NCI-H187 treated with DMSO at 0.1 percent for 48 hours (cell line): ENCODE measurements around the gene ANKRD44.

Experiments
- DNase-seq: peaks from one replicate; lab custom pipeline; 2025; lab: John Stamatoyannopoulos, UW

ANKRD44 gene

GRCh38 chr2:197179744-197180498 is 130.7 kb downstream of the ANKRD44 start:
- no peak for DNase-seq

GRCh38 chr2:197176522-197176921 is 134.1 kb downstream of the ANKRD44 start:
- no peak for DNase-seq

- DNase-seq, result no peak
Measured at GRCh38 chr2:197174539-197175094, 136.0 kb downstream of the ANKRD44 start.

DNA sequence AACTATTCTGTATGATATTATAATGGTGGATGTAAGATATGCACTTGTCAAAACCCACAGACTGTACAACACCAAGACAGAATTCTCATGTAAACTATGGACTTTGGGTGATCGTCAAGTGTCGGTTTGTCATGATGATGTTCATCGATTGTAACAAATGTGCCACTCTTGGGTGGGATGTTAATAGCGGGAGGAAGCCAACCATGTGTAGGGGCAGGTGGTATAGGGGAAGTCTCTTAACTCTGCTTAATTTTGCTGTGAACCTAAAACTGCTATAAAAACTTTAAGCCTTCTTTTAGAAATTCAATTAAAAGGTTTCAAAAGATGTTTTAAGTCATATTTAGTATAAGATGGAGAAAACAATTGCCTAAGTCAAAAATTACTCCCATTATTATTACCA is 139.0 kb downstream of the ANKRD44 start:
- no peak for DNase-seq

GRCh38 chr2:197170208-197170607 is 140.4 kb downstream of the ANKRD44 start:
- no peak for DNase-seq

DNA sequence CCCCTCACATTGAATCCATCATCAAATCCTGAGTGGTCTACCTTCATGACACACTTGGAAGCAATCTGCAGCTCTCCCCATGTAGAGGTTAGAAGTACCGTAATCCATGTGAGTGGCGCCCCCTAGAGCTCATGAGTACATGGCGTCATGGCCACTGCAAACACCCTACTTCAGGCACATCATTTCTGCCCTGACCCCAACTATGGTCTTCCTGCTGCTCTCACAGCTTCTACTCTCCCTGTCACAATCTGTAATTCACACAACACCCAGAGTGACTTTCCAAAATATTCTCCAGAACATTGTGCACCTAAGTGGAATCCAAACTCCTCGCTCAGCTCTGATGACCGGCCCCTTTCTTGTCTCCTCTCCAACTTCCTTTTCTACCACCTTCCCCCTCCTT is 141.9 kb downstream of the ANKRD44 start:
- no peak for DNase-seq

DNA sequence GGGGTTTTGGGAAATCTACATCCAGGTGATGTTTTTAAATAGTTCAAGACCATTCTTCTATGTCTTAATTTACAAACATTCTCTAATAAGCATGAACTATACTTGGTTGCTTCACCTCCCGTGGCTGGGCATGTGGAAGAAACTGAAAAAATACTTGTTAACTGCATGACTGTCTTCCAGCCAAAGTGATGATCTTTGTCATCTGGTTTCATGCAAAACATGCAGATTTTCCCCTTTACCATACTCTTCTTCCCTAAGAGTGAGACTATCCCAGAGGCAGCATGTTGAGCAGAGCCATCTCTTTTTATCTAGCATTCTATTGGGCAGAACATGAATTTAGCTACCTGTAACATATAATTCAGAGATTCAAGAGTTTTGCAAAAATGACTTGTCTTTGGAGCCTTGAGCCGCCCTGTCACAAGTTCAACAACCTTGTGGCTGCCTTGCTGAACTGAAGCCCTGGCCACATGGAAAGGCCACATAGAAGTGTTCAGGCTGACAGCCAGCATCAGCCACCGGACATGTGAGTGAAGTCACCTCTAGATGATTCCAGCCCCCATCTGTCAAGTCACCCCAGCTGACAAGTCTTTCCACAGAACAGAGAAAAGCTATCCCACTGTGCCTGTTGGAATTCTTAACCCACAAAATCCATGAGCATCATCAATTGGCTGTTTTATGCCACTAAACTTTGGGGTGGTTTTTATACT is 142.8 kb downstream of the ANKRD44 start:
- DNase-seq, result no peak

DNA sequence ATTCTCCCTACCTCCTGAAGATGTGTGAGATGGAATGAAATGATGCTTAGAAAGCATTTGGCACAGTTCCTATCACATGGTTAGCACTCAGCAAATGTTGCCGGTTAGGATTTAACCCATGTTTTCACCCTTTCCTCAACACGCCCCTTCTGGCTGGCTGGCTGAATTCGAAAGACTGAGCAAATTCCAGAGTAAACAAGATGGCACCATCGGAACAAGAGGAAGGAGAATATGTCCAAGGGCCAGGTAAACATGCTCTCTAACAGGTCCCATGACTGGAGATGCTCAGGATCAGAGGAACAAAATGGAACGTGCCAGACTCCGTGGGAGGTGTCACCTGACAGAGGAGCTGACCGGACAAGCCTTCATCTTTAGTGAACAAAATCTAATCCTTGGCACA is 145.6 kb downstream of the ANKRD44 start:
- no peak for DNase-seq

GRCh38 chr2:197164141-197164754 is 146.3 kb downstream of the ANKRD44 start:
- no peak for DNase-seq

DNA sequence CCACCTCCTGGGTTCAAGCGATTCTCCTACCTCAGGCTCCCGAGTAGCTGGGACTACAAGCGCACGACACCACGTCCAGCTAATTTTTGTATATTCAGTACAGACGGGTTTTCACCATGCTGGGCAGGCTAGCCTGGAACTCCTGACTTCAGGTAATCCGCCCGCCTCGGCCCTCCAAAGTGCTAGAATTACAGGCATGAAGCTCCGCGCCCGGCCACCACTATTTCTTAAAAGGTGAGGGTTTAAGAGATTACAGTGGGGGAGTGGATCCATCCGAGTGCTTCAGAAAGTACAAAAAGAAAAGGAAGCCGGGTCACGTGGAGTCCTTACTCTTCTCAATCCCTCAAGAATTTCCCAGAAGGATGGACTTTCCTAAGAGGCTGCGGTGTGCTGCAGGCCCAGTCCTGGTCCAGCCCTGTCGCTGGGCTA is 146.9 kb downstream of the ANKRD44 start:
- DNase-seq, result no peak

DNA sequence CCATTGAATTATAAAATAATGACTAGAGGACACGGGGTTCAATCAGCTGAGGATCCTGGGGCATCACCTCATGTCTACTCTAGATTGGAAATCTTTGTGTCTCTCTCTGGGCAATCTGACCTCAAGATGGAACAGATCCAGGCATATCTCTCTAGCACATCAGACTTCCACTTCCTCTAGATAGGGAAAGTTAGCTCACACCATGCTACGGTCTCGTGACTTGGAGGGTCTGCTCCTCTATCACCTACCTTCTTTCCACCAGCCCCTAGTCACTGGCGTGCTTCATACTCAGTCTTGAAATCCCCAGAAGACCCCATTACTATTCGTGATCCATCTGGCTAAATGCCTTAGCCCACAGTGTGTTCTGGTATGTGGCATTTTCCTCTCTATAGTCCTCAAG is 148.8 kb downstream of the ANKRD44 start:
- DNase-seq, result no peak

GRCh38 chr2:197159661-197160211 is 150.8 kb downstream of the ANKRD44 start:
- DNase-seq, result no peak

GRCh38 chr2:197158591-197159550 is 151.7 kb downstream of the ANKRD44 start:
- no peak for DNase-seq

GRCh38 chr2:197157879-197158537 is 152.6 kb downstream of the ANKRD44 start:
- no peak for DNase-seq

DNA sequence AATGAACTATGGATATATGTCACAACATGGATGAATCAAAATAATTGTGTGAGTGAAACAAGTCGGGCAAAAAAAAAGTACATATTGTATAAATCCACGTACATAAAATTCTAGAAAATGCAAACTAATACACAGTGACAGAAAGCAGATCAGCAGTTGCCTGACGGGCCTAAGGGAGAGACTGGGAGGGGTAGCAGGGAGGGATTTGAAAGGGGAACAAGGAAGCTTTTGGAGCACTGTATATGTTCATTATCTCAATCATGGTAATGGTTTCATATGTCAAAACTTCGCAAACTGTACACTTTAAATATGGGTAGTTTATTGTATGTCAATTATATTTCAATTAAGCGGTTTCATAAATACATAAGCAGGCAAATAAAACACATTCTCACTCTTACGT is 153.8 kb downstream of the ANKRD44 start:
- no peak for DNase-seq

- no peak for DNase-seq
Measured at GRCh38 chr2:197152451-197153228, 157.9 kb downstream of the ANKRD44 start.

GRCh38 chr2:197149546-197149945 is 161.0 kb downstream of the ANKRD44 start:
- DNase-seq, result no peak

DNA sequence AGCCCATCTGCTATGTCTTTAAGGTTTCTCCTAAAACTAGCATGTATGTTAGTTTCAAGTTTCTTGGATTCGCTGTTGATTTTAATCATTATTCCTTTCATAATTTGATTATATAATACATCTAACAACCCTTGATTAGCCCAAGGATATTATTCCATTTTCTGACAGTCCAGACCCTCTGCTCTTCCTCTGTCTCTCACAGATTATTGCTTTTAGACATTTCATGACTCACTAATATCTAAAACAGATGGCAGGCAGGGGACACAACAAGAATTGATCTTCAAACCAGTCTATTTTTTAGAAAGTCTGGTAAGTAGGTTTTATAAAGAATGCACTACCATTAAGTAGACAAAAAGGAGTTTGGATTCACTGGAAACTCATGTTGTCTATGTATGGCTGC is 162.2 kb downstream of the ANKRD44 start:
- no peak for DNase-seq

GRCh38 chr2:197147942-197148341 is 162.6 kb downstream of the ANKRD44 start:
- no peak for DNase-seq

GRCh38 chr2:197146995-197147394 is 163.6 kb downstream of the ANKRD44 start:
- DNase-seq, result no peak
